MM.1S (cell line): ENCODE measurements around the gene GRM1.
"Not testable (repeated sequence)": the region's sequence is repeated elsewhere in the genome, so short reads cannot be mapped to it uniquely, and the experiment has no call there.

Experiments used
- DNase-seq: peaks from one replicate; pipeline ENCODE4 v3.0.0-alpha.2; 2015
- H2AFZ ChIP-seq: fragments of 300-600 bp; sonication (generic); 2 replicates; pipeline ENCODE4 v1.6.0; 2016; ENCODE audit warnings: antibody characterized with exemption, low read length
- H3F3A ChIP-seq: fragments of 300-600 bp; sonication (generic); 2 replicates; pipeline ENCODE4 v1.6.1; 2016; ENCODE audit warnings: mild to moderate bottlenecking, antibody characterized with exemption, low read length, moderate library complexity, mixed read lengths; ENCODE audit not compliant: insufficient read depth
- H3K27ac ChIP-seq: fragments of 300-600 bp; sonication (generic); 2 replicates; pipeline ENCODE4 v1.5.1; 2016; ENCODE audit warnings: mild to moderate bottlenecking, low read length
- H3K27me3 ChIP-seq: fragments of 300-600 bp; sonication (generic); replicated peaks from 2 replicates; pipeline ENCODE4 v1.6.0; 2016; ENCODE audit warnings: low read length; ENCODE audit not compliant: insufficient read depth
- H3K36me3 ChIP-seq: fragments of 300-600 bp; sonication (generic); replicated peaks from 2 replicates; pipeline ENCODE4 v1.6.1; 2016; ENCODE audit warnings: mild to moderate bottlenecking, low read length, mixed read lengths; ENCODE audit not compliant: insufficient read depth
- H3K4me1 ChIP-seq: fragments of 300-600 bp; sonication (generic); 2 replicates; pipeline ENCODE4 v1.6.1; 2016; ENCODE audit warnings: low read length, mixed read lengths
- H3K4me2 ChIP-seq: fragments of 300-600 bp; sonication (generic); 2 replicates; pipeline ENCODE4 v1.6.0; 2016; ENCODE audit warnings: low read depth, low read length
- H3K4me3 ChIP-seq: fragments of 300-600 bp; sonication (generic); 2 replicates; pipeline ENCODE4 v1.5.1; 2016; ENCODE audit warnings: low read length, mixed read lengths
- H3K79me2 ChIP-seq: fragments of 300-600 bp; sonication (generic); 2 replicates; pipeline ENCODE4 v1.6.1; 2016; ENCODE audit warnings: mixed run types, low read length, mixed read lengths
- H3K9ac ChIP-seq: fragments of 300-600 bp; sonication (generic); 2 replicates; pipeline ENCODE4 v1.6.1; 2016; ENCODE audit warnings: low read length, mixed read lengths
- H3K9me2 ChIP-seq: fragments of 300-600 bp; sonication (generic); replicated peaks from 2 replicates; pipeline ENCODE4 v1.6.1; 2016; ENCODE audit warnings: mild to moderate bottlenecking, low read length, mixed read lengths; ENCODE audit not compliant: insufficient read depth
- H3K9me3 ChIP-seq: fragments of 300-600 bp; sonication (generic); replicated peaks from 2 replicates; pipeline ENCODE4 v1.6.1; 2016; ENCODE audit warnings: mild to moderate bottlenecking, low read length, mixed read lengths; ENCODE audit not compliant: insufficient read depth
- H4K20me1 ChIP-seq: fragments of 300-600 bp; sonication (generic); 2 replicates; pipeline ENCODE4 v1.6.1; 2016; ENCODE audit warnings: mild to moderate bottlenecking, low read length, moderate library complexity, mixed read lengths; ENCODE audit not compliant: insufficient read depth
- CTCF ChIP-seq: fragments of 300-600 bp; sonication (generic); IDR thresholded peaks from 2 replicates; pipeline ENCODE4 v1.5.1; 2016; ENCODE audit warnings: antibody characterized with exemption, low read length, mixed read lengths
- EZH2 ChIP-seq: fragments of 300-600 bp; sonication (generic); optimal IDR thresholded peaks from 2 replicates; pipeline ENCODE3; 2017; ENCODE audit warnings: low read depth, mild to moderate bottlenecking, antibody characterized with exemption, low read length, mixed read lengths
- EZH2phosphoT487 ChIP-seq: fragments of 300-600 bp; sonication (generic); IDR thresholded peaks from 2 replicates; pipeline ENCODE4 v1.6.1; 2018; ENCODE audit warnings: antibody characterized with exemption, low read length

GRM1 gene

DNA sequence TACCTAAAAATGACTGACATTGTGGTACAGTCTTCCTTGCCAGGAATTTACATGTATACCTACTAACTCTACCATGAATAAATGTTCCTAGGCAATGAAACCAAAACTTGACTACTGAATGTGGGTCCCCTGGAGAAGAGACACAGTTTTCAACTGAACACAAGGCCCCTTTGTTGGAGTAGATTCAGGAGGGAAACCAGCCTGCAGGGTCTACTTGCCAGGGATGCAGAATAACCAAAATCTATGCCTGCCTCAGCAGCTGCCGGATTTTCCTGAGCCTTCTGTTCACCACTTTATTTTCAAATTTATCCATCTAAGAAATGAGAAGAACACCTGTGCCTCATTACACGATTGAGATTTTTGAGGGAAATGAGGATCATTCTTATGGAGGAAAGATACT lies 211.9 kb downstream of the GRM1 start:
- H3K9me3 ChIP-seq, result no peaks in the 10 kb centered on the region
- H3K36me3 ChIP-seq, result no peaks in the 10 kb centered on the region
- DNase-seq, result no peak
- no peaks in the 10 kb centered on the region for H4K20me1 ChIP-seq
- H3K79me2 ChIP-seq, result no peaks in the 10 kb centered on the region
- H3K27me3 ChIP-seq, result no peaks in the 10 kb centered on the region
- no peak overlapping the region for H2AFZ ChIP-seq
- H3F3A ChIP-seq, result no peaks in the 10 kb centered on the region
- no peak overlapping the region for H3K4me3 ChIP-seq
- no peaks in the 10 kb centered on the region for H3K9me2 ChIP-seq
- H3K4me2 ChIP-seq, result no peak overlapping the region
- H3K27ac ChIP-seq, result no peak overlapping the region
- no peak for TF ChIP-seq EZH2
- TF ChIP-seq EZH2phosphoT487, result no peak
- H3K9ac ChIP-seq, result no peak overlapping the region
- no peaks in the 10 kb centered on the region for H3K4me1 ChIP-seq

- not testable (repeated sequence) for DNase-seq, H3K9ac ChIP-seq, H3K9me2 ChIP-seq, H3F3A ChIP-seq, H3K4me2 ChIP-seq, H4K20me1 ChIP-seq, H3K36me3 ChIP-seq, H3K4me1 ChIP-seq, H3K9me3 ChIP-seq, H2AFZ ChIP-seq, H3K27me3 ChIP-seq, H3K27ac ChIP-seq, H3K79me2 ChIP-seq, H3K4me3 ChIP-seq
Observed at GRCh38 chr6:146243646-146244045, 214.8 kb downstream of the GRM1 start.

DNA sequence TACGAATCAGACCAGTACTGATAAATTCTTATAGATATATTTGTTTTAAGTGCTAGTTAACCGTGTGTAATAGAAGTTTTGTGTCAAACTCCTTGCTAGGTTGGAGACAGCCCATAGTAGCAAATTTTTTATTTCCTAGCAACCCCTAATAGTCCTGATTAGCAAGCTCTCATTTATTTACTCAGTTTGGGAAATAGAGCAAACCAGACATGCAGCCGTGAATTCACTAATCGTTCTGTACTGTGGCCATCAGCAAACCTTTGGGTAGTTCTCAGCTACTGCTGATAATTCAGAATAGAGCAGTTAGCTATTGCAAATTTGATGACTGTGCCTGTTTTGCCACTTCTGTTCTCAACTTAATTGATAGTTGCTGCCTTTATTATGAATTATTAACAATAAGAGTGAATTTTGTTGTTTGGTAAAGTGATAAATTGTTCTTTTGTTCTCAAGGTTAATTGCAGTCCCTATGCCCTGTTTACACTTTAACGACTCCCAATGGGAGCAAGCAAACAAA lies 215.8 kb downstream of the GRM1 start:
- H3K9me3 ChIP-seq, result no peaks in the 10 kb centered on the region
- H3F3A ChIP-seq, result no peaks in the 10 kb centered on the region
- no peak for DNase-seq
- no peak overlapping the region for H2AFZ ChIP-seq
- H3K4me2 ChIP-seq, result no peak overlapping the region
- H3K4me3 ChIP-seq, result no peak overlapping the region
- H3K27ac ChIP-seq, result no peak overlapping the region
- H3K9ac ChIP-seq, result no peak overlapping the region
- no peaks in the 10 kb centered on the region for H3K27me3 ChIP-seq
- no peaks in the 10 kb centered on the region for H3K36me3 ChIP-seq
- no peak for TF ChIP-seq EZH2phosphoT487
- TF ChIP-seq EZH2, result no peak
- TF ChIP-seq CTCF, result no peak
- no peaks in the 10 kb centered on the region for H3K79me2 ChIP-seq
- no peaks in the 10 kb centered on the region for H3K9me2 ChIP-seq
- H4K20me1 ChIP-seq, result no peaks in the 10 kb centered on the region
- H3K4me1 ChIP-seq, result no peaks in the 10 kb centered on the region

DNA sequence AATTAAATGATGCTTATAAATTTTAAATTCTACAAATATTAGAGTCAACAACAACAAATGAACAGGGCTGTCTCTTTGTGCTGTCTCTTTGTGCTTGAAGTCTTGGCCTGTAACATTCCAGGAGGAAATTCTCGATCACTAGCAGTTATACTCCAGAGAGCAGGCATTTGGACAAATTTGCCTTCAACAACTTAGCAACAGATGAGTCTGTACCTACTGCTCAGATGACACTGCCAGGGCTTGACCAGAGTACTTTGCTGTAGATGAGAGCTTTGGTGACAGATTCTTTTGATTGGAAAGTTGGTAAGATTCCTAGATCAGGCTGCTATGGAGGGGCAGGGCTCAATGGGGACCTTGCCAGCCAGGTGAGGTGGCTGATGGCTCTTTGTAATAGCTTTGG lies 217.2 kb downstream of the GRM1 start:
- Histone ChIP-seq H3K9me2 (no peaks in the 10 kb centered on the region), H3K4me1 (no peaks in the 10 kb centered on the region), H3F3A (no peaks in the 10 kb centered on the region), H4K20me1 (no peaks in the 10 kb centered on the region), H3K9me3 (no peaks in the 10 kb centered on the region), H3K27me3 (no peaks in the 10 kb centered on the region), H2AFZ (no peak overlapping the region), H3K79me2 (no peaks in the 10 kb centered on the region), H3K4me2 (no peak overlapping the region), H3K4me3 (no peak overlapping the region), H3K9ac (no peak overlapping the region), H3K36me3 (no peaks in the 10 kb centered on the region), H3K27ac (no peak overlapping the region)
- TF ChIP-seq EZH2 (no peak), CTCF (no peak), EZH2phosphoT487 (no peak)
- no peak for DNase-seq
